ENCODE data around the gene TOPBP1.

TOPBP1 gene

GRCh38 chr3:133606342-133606741 is 55.4 kb downstream of the TOPBP1 start:
- no peak for DNase-seq

GRCh38 chr3:133600572-133601081 is 61.1 kb downstream of the TOPBP1 start:
- DNase-seq, result no peak

- no peak for DNase-seq
Observed at GRCh38 chr3:133599280-133599679, 62.5 kb downstream of the TOPBP1 start.

DNA sequence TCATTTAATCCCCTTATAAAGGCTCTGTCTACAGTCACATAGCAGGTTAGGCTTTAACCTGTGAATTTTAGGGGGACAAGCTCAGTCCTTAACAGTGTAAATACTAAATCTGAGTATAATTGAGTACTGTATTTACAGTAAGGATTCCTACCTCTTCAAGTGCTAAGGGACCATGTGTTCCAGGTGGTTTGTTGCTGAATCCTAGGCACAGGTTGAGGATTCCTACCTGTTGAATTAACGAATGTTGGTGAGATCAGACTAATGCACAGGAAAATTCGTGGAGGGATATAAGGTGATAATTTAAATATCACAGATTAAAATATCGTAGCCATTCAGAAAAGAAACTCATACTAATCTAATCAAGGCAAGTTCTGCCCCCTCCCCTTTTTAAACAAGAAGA is 63.3 kb downstream of the TOPBP1 start:
- no peak for DNase-seq

DNA sequence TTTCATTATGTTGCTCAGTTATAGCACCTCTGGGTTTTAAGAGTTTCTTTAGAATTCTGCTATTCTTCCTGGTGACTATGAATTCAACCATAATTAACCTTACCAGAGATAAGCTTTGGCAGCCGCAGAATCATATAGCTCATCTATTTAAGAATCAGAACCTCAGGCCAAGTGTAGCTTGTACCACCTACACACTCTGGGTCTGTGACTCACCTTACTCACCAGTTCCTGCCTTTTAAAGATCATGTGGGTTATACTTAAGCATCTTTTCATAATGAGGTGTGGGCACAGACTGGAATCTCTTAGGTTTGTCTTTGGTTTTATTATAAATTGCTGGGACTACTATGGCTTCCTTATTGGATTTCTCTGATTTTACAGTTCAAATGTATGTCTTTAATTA is 66.4 kb downstream of the TOPBP1 start:
- DNase-seq, result no peak

- DNase-seq, result no peak
Observed at GRCh38 chr3:133593243-133593642, 68.5 kb downstream of the TOPBP1 start.

DNA sequence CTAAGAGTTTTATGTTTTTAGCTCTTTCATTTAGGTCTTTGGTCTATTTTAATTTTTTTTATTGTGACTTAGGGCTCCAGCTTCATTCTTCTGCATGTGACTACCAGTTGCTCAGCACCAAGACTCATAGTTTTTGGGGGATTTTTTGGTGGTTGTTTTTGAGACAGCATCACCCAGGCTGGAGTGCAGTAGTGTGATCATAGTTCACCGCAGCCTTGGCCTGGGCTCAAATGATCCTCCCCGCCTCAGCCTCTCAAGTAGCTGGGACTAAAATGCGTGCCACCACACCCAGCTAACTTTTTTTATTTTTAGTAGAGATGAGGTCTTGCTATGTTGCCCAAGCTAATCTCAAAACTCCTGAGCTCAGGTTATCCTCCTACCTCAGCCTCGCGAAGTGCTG is 68.9 kb downstream of the TOPBP1 start:
- DNase-seq, result no peak

DNA sequence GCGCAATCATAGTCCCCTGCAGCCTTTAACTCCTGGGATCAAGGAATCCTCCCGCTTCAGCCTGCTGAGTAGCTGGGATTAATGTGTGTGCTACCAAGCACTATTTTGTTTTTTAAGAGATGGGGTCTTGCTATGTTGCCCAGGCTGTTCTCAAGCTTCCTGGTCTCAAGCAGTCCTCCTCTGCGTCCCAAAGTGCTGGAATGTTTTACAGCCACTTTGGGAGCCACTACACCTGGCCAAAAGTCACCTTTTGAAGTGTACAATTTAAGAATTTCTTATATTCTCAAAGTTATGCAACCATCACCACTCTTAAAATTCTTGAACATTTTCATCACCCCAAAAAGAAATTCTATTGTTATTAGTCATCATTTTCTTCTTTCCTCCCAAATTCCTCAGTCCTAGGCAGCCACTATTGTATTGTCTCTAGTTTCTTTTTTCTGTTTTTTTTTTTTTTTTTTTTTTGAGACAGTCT is 70.4 kb downstream of the TOPBP1 start:
- no peak for DNase-seq

- DNase-seq, result no peak
Observed at GRCh38 chr3:133589503-133589902, 72.2 kb downstream of the TOPBP1 start.

GRCh38 chr3:133588784-133589465 is 72.8 kb downstream of the TOPBP1 start:
- DNase-seq, result no peak

- DNase-seq, result no peak
Observed at GRCh38 chr3:133588035-133588434, 73.7 kb downstream of the TOPBP1 start.

DNA sequence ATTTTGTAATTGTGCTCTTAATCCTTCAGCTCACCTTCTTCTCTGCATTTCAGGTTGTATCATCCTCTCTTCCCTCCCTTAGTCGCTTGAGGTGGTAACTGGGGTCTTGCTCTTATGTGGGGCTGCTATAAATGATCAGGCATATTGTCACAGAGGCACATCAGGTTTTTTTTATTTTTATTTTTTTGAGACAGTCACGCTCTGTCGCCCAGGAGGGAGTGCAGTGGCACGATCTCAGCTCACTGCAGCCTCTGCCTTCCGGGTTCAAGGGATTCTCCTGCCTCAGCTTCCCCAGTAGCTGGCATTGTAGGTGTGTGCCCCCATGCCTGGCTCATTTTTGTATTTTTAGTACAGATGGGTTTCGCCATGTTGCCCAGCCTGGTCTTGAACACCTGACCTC is 78.3 kb downstream of the TOPBP1 start:
- no peak for DNase-seq

DNA sequence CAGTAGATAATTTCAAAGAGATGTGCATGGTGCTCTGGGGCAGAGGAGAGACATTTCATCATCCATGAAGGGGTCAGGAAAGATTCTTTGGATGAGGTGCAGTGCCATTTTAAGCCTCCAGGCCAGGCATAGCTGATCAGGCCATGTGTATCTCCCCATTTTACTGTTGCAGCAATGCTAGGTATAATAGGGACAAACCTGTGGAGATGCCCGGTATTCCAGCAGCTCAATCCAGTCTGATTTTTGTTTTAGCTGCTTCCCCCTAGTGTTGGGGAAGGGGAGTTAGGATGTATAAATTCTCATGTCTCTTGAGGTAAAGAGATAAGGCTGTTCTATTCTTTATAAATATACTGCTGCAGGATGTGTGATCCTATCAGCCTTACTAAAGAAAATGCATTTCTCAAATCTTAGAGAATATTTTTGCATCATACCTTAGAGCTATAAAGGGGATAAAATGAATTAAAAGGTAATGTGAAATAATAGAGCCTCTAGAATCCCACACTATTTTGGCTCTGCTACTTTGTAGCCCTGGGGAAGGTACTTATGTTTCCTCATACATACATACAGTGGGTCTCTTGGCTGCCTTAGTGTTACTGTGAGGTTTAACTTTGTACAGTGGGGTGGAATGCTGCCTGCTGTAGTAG is 83.1 kb downstream of the TOPBP1 start:
- DNase-seq, result no peak

DNA sequence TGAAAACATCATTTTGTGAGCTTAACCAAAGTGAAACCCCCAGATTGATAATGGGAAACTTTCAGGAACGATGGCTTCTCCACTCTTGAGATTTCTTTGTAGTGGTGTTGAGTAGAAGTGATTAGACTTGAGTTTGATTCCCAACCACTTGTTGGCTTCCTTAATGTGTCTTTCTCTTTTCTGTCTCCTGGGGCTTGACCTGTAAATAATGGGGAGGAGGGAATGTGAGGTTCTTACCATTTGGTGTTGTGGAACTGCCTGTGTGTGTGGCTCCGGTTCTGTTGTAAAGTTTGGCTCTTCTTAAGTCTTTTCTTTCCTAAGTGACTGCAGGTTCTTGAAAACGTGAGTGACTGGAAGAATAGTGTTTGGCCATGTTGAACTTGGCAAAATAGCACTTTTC is 85.6 kb downstream of the TOPBP1 start:
- DNase-seq, result no peak

GRCh38 chr3:133575086-133575485 is 86.7 kb downstream of the TOPBP1 start:
- no peak for DNase-seq

DNA sequence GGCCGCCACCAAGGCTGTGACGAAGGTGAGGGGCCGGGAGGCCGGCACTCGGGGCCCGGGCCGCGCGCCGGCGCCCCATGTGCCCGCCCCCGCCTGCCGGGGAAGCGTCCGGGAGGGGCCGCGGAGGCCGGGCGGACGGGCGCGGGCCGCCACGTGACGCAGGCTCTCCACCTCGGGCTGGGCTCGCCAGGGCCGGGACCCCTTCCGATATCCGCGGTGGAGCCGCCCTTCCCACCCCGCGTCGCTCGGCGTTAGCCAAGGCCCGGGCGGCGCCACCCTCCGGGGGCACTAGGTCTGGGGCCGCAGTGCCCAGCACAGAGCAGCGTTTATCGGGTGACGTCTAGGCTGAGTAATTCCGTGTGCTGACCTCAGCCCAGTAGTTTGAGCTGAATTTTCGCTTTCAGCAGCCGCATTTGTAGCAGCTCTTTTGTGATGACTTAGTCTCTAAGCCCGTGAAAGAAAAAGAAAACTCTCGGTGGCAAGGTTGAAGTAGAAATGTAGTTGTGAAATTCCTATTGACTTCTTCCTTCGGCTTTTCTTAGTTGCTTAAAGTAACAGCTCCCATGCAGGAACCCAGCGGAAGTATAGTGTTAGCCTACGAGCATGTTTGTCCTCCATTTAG is 87.4 kb downstream of the TOPBP1 start:
- no peak for DNase-seq

DNA sequence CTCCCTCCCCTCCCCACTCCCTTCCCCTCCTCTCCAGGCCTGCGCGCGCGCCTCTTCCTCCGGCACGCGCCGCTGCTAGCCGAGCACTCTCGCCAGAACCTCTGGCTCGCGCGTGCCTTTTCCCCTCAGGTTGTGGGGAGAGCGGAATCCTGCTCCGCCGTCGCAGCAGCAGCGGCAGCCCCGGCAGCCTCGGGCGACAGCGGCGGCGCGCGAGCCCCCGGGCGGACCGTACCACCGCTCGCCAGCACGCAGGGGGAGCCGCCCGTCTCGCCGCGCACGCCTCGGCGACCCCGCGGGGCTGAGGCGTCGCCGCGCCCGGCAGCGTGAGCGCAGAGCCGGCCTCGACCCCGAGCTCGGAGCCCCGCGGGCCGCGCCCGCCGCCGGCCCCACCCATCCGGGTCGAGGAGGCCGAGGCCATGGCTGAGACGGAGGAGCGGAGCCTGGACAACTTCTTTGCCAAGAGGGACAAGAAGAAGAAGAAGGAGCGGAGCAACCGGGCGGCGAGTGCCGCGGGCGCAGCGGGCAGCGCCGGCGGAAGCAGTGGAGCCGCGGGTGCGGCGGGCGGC is 88.0 kb downstream of the TOPBP1 start, which contains the start of gene CDV3:
CDV3 (plus strand) TSS at position 58 of the 566 bp plus-strand sequence; CDS start at position 417, 359 bp downstream.
- no peak for DNase-seq

DNA sequence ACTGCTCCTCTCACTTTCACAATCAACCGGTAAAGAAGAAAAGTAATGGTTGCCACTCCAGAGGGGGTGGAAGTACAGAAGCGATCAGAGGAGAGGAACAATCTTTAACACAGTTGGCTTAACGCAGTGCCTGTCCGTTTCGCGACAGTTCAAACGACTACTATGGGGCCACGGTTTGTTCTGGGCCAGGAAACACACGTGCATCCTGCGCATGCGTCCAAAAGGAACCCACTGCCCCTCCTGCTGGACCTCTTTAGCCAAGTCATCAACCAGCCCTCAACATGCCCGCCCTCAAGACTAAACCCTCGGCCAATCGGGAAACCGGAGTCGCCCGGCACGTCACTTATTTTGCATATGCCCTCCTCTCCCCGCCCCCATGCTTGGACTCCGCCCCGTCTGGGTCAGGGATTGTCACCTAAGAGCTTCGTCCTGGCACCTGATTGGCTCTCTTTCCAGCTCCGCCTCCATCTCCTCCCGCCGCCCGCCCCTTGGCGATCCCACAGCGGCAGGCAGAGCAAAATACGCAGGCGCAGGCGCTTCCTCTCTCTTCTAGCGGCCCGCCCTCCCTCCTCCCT is 88.6 kb downstream of the TOPBP1 start:
- no peak for DNase-seq

- no peak for DNase-seq
Observed at GRCh38 chr3:133572158-133573053, 89.3 kb downstream of the TOPBP1 start.

DNA sequence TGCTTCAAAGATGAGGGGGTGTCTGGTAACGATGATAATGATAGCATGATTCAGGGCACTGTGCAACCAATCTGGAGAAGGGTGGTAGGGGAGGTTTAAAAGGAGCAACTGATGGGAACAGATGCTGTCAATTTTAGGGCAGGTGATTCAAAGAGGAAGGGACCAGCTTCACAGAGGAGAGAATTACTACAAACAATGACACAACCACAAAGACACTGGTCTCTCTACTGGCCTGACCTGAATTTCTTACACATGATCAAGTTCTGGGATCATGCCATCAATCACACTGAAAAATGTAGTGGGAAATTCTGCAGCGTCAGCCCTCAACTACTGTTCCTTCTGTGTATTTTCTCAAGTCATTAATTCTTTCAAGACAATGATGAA is 90.8 kb downstream of the TOPBP1 start:
- DNase-seq, result no peak

DNA sequence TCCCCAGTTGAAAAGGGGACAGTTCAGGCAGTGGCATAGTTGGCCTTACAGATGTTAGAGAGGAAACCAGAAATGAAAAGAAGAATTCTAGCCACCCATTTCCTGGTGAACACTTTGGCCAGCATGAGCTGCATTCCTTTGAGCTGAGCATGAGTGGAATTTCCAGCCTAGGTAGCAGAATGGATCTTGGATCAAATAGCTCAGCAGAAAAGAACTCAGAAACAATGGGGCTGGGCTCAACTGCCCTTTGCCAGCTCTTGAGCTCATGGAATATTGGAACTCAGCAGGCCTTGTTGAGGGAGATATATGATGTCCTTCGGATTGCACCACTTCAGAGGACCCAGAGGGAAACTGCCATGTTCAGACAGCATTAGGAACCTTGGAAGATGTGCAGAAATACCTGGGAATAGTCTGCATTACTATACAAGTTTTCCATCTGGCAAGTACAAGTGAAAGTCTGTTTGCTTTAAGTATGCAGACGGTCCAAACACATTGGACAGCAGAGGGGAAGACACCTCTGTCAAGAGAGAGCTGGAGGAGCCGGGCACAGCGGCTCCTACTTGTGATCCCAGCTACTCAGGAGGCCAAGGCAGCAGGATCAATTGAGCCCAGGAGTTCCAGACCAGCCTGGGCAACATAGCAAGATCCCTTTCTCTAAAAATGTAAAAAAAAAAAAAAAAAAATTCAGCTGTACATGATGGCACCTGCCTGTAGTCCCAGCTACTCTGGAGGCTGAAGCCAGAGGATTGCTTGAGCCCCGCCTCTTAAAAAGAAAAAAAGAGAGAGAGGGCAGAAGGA is 91.4 kb downstream of the TOPBP1 start:
- no peak for DNase-seq

Measured in NCI-H2029 (cell line).